Measurements from ENCODE around the gene C20orf144.
"Not testable (repeated sequence)": the region's sequence is repeated elsewhere in the genome, so short reads cannot be mapped to it uniquely, and the experiment has no call there.

The C20orf144 gene

GRCh38 chr20:33662172-33662571, at the start of gene C20orf144:
C20orf144 (plus strand) TSS chr20:33662327; CDS start chr20:33662346, 19 bp downstream.
- DNase-seq = no peak

GRCh38 chr20:33621717-33622400, 40.3 kb upstream of the C20orf144 start:
- DNase-seq = no peak

- DNase-seq = no peak
Observed at GRCh38 chr20:33622705-33623365, 39.3 kb upstream of the C20orf144 start.

GRCh38 chr20:33624399-33624798, 37.7 kb upstream of the C20orf144 start:
- DNase-seq = peak in 1 of 2 donors; percentile 53

- no peak for DNase-seq
Observed at GRCh38 chr20:33626190-33626589, 35.9 kb upstream of the C20orf144 start.

GRCh38 chr20:33627577-33628216, 34.4 kb upstream of the C20orf144 start:
- no peak for DNase-seq

GRCh38 chr20:33629533-33629932, 32.6 kb upstream of the C20orf144 start:
- DNase-seq = no peak

- DNase-seq = no peak
Observed at GRCh38 chr20:33629979-33630378, 32.1 kb upstream of the C20orf144 start.

GRCh38 chr20:33630507-33630906, 31.6 kb upstream of the C20orf144 start:
- DNase-seq = no peak

- DNase-seq = not testable (repeated sequence)
Observed at GRCh38 chr20:33631910-33632309, 30.2 kb upstream of the C20orf144 start.

- no peak for DNase-seq
Observed at GRCh38 chr20:33635341-33635740, 26.8 kb upstream of the C20orf144 start.

- DNase-seq = no peak
Observed at GRCh38 chr20:33636776-33637175, 25.4 kb upstream of the C20orf144 start.

GRCh38 chr20:33640287-33640686, 21.8 kb upstream of the C20orf144 start:
- DNase-seq = no peak

- DNase-seq = no peak
Observed at GRCh38 chr20:33644313-33645071, 17.6 kb upstream of the C20orf144 start.

- DNase-seq = no peak
Observed at GRCh38 chr20:33645072-33645358, 17.1 kb upstream of the C20orf144 start.

GRCh38 chr20:33645396-33645795, 16.7 kb upstream of the C20orf144 start:
- no peak for DNase-seq

- DNase-seq = no peak
Observed at GRCh38 chr20:33646191-33646590, 15.9 kb upstream of the C20orf144 start.

GRCh38 chr20:33646959-33647602, 15.0 kb upstream of the C20orf144 start:
- DNase-seq = not testable (repeated sequence)

- peak in 1 of 2 donors; percentile 14 for DNase-seq
Observed at GRCh38 chr20:33647603-33648395, 14.3 kb upstream of the C20orf144 start.

- no peak for DNase-seq
Observed at GRCh38 chr20:33648396-33649004, 13.6 kb upstream of the C20orf144 start.

GRCh38 chr20:33649201-33649681, 12.9 kb upstream of the C20orf144 start:
- no peak for DNase-seq
